Activated naive CD8-positive, alpha-beta T cell treated with anti-CD3 and anti-CD28 coated beads, Interleukin-2, amount 10 ng/mL, durations not matched to agents 7 days and 5 days (primary cell): ENCODE results near the gene DHRS11. TPM values are rescaled to one million over a fixed set of nuclear protein-coding genes. Genes with fewer than 3 reads are reported as not detected.

Experiments
- ATAC-seq: fragments of 150-1000 bp; cut with Tn5 transposase; one replicate; pipeline ENCODE4 v1.10.0; 2021; ENCODE audit warnings: low read depth, moderate library complexity
- POLR2A ChIA-PET: fragments of 350-600 bp; sonication (Branson Sonifier 250); formaldehyde crosslinking; loops from one replicate; lab custom pipeline; 2021; ENCODE audit warnings: antibody characterized with exemption; lab: Charles Lee
- DNase-seq: peaks from one replicate; pipeline ENCODE4 v3.0.0; 2021
- H3K27ac Mint-ChIP-seq: one replicate; pipeline ENCODE4 v1.8.0; 2022; ENCODE audit warnings: mild to moderate bottlenecking, mixed read lengths
- H3K27me3 Mint-ChIP-seq: one replicate; pipeline ENCODE4 v1.8.0; 2022; ENCODE audit warnings: mild to moderate bottlenecking, moderate library complexity, mixed read lengths
- H3K36me3 Mint-ChIP-seq: one replicate; pipeline ENCODE4 v1.8.0; 2021; ENCODE audit warnings: mild to moderate bottlenecking, mixed read lengths
- H3K4me1 Mint-ChIP-seq: one replicate; pipeline ENCODE4 v1.8.0; 2021; ENCODE audit warnings: mixed read lengths
- H3K4me3 Mint-ChIP-seq: one replicate; pipeline ENCODE4 v1.8.0; 2022; ENCODE audit warnings: mild to moderate bottlenecking, moderate library complexity, mixed read lengths
- H3K9me3 Mint-ChIP-seq: one replicate; pipeline ENCODE4 v1.8.0; 2021; ENCODE audit warnings: mixed read lengths
- total RNA-seq, 2 experiments: library from RNA; stranded (reverse); gene quantifications; one replicate each; pipeline ENCODE4 v1.2.3, GENCODE V29; 2021

DHRS11 gene
- total RNA-seq: 1 to 10 TPM; 4.7 to 4.8 TPM

DNA sequence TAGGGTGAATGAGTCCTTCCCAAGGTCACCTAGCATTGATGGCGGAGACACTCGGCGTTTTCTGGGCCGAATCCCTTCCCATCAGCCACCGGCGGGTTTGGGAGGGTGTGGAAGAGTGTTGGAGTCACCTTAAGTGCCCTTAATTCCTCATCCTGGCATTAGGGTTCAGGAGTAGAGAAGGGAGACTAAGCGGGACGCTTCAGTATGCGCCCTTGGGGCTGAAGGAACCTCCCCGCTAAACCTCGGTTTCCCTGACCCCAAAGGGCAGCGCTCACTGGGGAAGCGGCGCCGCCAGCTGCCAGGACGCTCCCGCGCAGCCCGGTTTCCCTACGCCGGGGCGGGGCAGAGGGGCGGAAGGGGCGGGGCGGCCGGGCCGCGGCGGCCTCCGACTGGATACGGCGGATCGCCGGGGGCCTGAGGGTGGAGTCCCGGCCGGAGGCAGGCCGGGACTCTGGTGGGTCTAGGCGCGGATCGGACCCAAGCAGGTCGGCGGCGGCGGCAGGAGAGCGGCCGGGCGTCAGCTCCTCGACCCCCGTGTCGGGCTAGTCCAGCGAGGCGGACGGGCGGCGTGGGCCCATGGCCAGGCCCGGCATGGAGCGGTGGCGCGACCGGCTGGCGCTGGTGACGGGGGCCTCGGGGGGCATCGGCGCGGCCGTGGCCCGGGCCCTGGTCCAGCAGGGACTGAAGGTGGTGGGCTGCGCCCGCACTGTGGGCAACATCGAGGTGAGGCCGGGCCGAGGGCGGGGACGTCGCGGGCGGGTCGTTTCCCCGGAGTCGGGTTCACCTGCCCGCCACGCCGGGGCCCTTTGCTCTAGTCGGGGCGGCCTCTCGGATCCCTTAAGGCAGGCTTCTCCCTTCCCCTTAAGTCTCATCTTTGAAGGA lies at the start of gene DHRS11:
TSS of gene DHRS11 (plus strand) at position 446 of the 882 bp plus-strand sequence. CDS start at position 577, 131 bp downstream.
- no peaks in the 10 kb centered on the region for H3K27me3 Mint-ChIP-seq
- peaks cover 12% of the 10 kb centered on the region for H3K36me3 Mint-ChIP-seq
- DNase-seq (peak; percentile 84), ATAC-seq (peak; percentile 92)
- H3K4me3 Mint-ChIP-seq: peak within 1 kb of the TSS; percentile 70
- POLR2A ChIA-PET: interaction anchor here (0.6 to 4.7 kb wide), 3 partner anchors 10 to 45 kb away, joined by 3 to 36 read pairs (median 5); partner anchors contain the start of gene MRM1
- H3K4me1 Mint-ChIP-seq: peaks cover 29% of the 10 kb centered on the region
- H3K27ac Mint-ChIP-seq: peak within 1 kb of the TSS; percentile 74
- no peaks in the 10 kb centered on the region for H3K9me3 Mint-ChIP-seq

GRCh38 chr17:36542755-36543154 lies 48.9 kb upstream of the DHRS11 start:
- Mint-ChIP-seq H3K36me3 (peaks cover 23% of the 10 kb centered on the region), H3K27ac (no peak overlapping the region), H3K4me3 (no peak overlapping the region), H3K27me3 (no peaks in the 10 kb centered on the region), H3K9me3 (no peaks in the 10 kb centered on the region), H3K4me1 (peaks cover 13% of the 10 kb centered on the region)
- POLR2A ChIA-PET: interaction anchor here (0.6 kb wide), 1 partner anchor 22 kb away, joined by 3 read pairs; no protein-coding TSS in a partner anchor
- ATAC-seq (no peak), DNase-seq (no peak)

- peak overlapping the region; percentile 98 for H3K4me3 Mint-ChIP-seq
- DNase-seq (no peak), ATAC-seq (no peak)
- POLR2A ChIA-PET: interaction anchor here (4.8 to 6.3 kb wide), 2 partner anchors 9 to 58 kb away, joined by 52 to 122 read pairs; partner anchors contain the start of genes MRM1, MYO19 and PIGW
- H3K36me3 Mint-ChIP-seq: peaks cover 20% of the 10 kb centered on the region
- peaks cover 23% of the 10 kb centered on the region for H3K4me1 Mint-ChIP-seq
- H3K9me3 Mint-ChIP-seq: no peaks in the 10 kb centered on the region
- H3K27me3 Mint-ChIP-seq: no peaks in the 10 kb centered on the region
- H3K27ac Mint-ChIP-seq: peak overlapping the region; percentile 98
Observed at GRCh38 chr17:36544044-36544306, 47.7 kb upstream of the DHRS11 start.

GRCh38 chr17:36544307-36545076 lies 47.2 kb upstream of the DHRS11 start, which contains the start of gene GGNBP2:
Gene GGNBP2, plus strand, starts transcription at chr17:36544919. Its CDS starts 806 bp downstream, at chr17:36545725.
- Mint-ChIP-seq H3K27me3 (no peaks in the 10 kb centered on the region), H3K9me3 (no peaks in the 10 kb centered on the region), H3K36me3 (peaks cover 23% of the 10 kb centered on the region), H3K4me3 (peak within 1 kb of the TSS; percentile 98), H3K27ac (peak within 1 kb of the TSS; percentile 98), H3K4me1 (peaks cover 27% of the 10 kb centered on the region)
- POLR2A ChIA-PET: interaction anchor here (0.5 to 6.3 kb wide), 7 partner anchors 9 to 864 kb away, joined by 3 to 122 read pairs (median 12); partner anchors contain the start of genes MRM1, MYO19, PIGW and ZNHIT3
- DNase-seq (peak; percentile 93), ATAC-seq (peak; percentile 70)

DNA sequence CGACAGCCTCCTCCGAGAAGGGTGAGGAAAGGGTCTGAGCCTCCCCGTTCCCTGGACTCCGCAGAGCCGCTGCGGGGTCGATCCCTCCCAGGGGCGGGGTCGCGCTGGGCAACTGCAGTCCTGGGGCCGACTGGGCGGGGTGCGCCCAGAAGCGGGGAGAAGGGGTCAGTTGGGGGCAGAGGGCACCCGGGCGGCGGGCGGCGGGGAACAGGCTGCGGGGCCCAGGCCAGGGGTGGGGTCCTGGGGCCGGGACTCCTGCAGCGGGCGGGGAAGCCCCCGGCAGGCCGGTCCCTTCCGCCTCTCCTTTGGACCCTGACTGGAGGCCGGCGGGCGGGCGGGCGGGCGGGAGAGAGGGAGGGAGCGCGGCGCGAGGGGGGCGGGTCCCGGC lies 46.6 kb upstream of the DHRS11 start:
- no peak for DNase-seq
- peaks cover 29% of the 10 kb centered on the region for H3K4me1 Mint-ChIP-seq
- peak; percentile 42 for ATAC-seq

DNA sequence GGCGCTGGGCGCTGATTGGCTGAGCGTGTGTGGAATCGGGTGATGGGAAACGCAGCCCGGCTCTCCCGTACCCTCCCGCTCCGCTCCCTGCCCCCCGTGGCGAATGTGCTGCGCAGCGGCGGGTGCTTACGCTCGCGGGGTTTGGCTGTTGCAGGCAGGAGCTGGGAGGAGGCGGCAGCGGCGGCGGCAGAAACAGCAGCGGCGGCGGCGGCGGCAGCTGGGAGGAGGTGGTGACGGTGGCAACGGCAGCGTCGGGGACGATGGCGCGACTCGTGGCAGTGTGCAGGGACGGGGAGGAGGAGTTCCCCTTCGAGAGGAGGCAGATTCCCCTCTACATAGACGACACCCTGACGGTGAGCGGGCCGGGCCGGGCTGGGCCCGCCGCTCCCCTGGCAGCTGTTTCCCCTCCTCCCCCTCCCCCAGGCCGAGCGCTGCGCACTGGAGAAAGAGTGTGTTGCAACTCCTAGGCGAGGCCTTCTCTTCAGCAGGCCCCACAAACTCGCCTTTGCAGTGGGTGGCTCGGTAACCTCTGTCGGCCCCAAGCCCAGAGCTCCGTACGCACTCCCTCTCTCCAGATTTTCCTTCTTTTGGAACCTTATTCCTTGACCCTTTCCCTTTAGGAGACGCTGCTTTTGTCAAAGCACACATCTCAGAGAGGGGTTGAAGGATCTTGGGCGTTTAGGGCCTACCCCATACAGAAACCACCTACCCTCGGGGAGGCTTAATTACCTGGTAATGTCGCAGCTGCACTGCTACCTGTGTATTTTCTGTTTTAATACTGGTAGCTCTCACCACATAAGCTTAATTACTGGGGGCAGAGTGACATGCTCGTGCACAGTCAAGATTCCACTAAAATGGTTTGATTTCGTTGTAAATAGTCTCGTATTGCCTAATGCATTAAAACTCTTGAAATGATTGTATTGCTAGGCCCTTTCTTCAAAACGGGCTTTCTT lies 45.9 kb upstream of the DHRS11 start:
- H3K36me3 Mint-ChIP-seq: peaks cover 23% of the 10 kb centered on the region
- no peaks in the 10 kb centered on the region for H3K9me3 Mint-ChIP-seq
- DNase-seq: peak; percentile 95
- peak; percentile 81 for ATAC-seq
- H3K27me3 Mint-ChIP-seq: no peaks in the 10 kb centered on the region
- H3K27ac Mint-ChIP-seq: peak overlapping the region; percentile 90
- peak overlapping the region; percentile 98 for H3K4me3 Mint-ChIP-seq
- H3K4me1 Mint-ChIP-seq: peaks cover 34% of the 10 kb centered on the region
- POLR2A ChIA-PET: interaction anchor here (0.5 to 6.3 kb wide), 15 partner anchors 10 to 1303 kb away, joined by 3 to 122 read pairs (median 3); partner anchors contain the start of genes DHRS11, MRM1, MYO19 and PEX12

More for the DNA sequence above, 46.6 kb upstream of the DHRS11 start:
- Mint-ChIP-seq H3K4me3 (peak overlapping the region; percentile 98), H3K36me3 (peaks cover 23% of the 10 kb centered on the region), H3K9me3 (no peaks in the 10 kb centered on the region), H3K27me3 (no peaks in the 10 kb centered on the region), H3K27ac (peak overlapping the region; percentile 98)
- POLR2A ChIA-PET: interaction anchor here (0.5 to 6.3 kb wide), 8 partner anchors 10 to 864 kb away, joined by 3 to 122 read pairs (median 8); partner anchors contain the start of genes MRM1, MYO19, PIGW and ZNHIT3

GRCh38 chr17:36546418-36547093 lies 45.1 kb upstream of the DHRS11 start:
- H3K9me3 Mint-ChIP-seq: no peaks in the 10 kb centered on the region
- ATAC-seq: no peak
- H3K36me3 Mint-ChIP-seq: peaks cover 25% of the 10 kb centered on the region
- H3K27me3 Mint-ChIP-seq: no peaks in the 10 kb centered on the region
- peak overlapping the region; percentile 90 for H3K27ac Mint-ChIP-seq
- H3K4me1 Mint-ChIP-seq: peaks cover 36% of the 10 kb centered on the region
- POLR2A ChIA-PET: interaction anchor here (1.0 to 6.3 kb wide), 9 partner anchors 11 to 1304 kb away, joined by 3 to 122 read pairs (median 5); partner anchors contain the start of genes DHRS11, MRM1, MYO19 and PIGW
- H3K4me3 Mint-ChIP-seq: peak overlapping the region; percentile 98
- DNase-seq: no peak

- no peak for DNase-seq
- POLR2A ChIA-PET: interaction anchor here (4.8 to 6.3 kb wide), 2 partner anchors 12 to 54 kb away, joined by 52 to 122 read pairs; partner anchors contain the start of genes MRM1, MYO19 and PIGW
- Mint-ChIP-seq H3K4me3 (peak overlapping the region; percentile 98), H3K27ac (peak overlapping the region; percentile 90), H3K36me3 (peaks cover 28% of the 10 kb centered on the region), H3K9me3 (no peaks in the 10 kb centered on the region), H3K4me1 (peaks cover 43% of the 10 kb centered on the region), H3K27me3 (no peaks in the 10 kb centered on the region)
- no peak for ATAC-seq
Observed at GRCh38 chr17:36547776-36548175, 43.9 kb upstream of the DHRS11 start.

DNA sequence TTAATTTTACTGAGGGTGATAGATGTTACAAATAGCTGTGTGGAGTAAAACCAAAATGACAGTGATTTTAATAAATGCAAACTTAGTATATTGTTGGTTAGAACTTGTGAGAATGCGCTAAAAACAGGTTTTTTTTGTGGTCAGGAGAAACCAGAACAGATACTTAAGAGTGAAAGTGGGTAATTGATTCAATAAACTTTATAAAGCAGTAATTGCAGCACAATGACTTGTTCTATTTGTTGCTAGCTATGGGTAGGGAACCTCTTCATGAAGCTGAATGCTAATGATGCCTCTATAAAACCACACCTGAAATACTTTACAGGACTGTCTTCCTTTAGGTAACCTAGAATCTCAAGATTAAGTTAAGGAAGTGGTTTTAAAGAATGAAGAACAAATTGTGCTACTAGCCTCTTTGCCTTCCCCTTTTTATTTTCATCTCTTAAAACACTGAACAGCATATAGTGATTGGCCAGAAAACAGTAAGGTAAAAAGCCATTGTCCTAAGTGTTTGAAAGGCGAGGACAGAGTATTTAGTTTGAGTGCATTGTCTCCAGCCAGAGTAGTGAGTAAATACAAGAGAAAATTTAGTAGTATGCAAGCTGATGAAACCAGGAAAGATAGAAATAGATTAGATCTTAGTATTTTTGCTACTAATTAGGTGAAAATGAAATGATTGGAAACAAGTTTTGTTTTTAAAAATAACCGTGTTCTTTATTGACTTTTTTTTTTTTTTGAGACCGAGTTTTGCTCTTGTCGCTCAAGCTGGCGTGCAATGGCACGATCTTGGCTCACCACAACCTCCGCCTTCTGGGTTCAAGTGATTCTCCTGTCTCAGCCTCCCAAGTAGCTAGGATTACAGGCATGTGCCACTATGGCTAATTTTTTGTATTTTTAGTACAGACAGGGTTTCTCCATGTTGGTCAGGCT lies 40.9 kb upstream of the DHRS11 start:
- Mint-ChIP-seq H3K9me3 (no peaks in the 10 kb centered on the region), H3K27me3 (no peaks in the 10 kb centered on the region), H3K4me3 (peak overlapping the region; percentile 70), H3K36me3 (peaks cover 37% of the 10 kb centered on the region), H3K4me1 (peaks cover 49% of the 10 kb centered on the region), H3K27ac (peak overlapping the region; percentile 74)
- DNase-seq (no peak), ATAC-seq (peak; percentile 20)
- POLR2A ChIA-PET: interaction anchor here (0.7 to 1.3 kb wide), 4 partner anchors 14 to 1059 kb away, joined by 3 to 7 read pairs (median 4); partner anchors contain the start of genes MYO19, PIGW and SYNRG

DNA sequence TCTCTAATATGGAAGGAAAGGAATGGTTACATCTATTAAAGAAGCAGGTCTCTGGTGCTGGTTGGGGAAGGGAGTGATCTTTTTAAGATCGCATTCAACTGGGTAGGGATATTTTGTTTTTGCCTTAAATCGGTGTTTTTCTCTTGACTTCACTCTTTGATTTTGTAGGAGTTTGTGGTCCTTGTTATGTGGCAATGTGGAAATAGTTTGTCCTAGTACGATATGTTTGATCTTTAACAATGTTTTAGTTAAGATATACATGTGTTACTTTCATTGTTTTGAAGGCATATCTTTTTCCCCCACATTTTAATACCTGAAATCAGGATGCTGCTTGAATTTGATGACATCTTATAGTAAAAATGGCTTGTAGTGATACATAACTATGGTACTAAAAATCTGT lies 38.2 kb upstream of the DHRS11 start:
- Mint-ChIP-seq H3K4me3 (peak overlapping the region; percentile 34), H3K9me3 (no peaks in the 10 kb centered on the region), H3K36me3 (peaks cover 46% of the 10 kb centered on the region), H3K27ac (peak overlapping the region; percentile 31), H3K4me1 (peaks cover 45% of the 10 kb centered on the region), H3K27me3 (no peaks in the 10 kb centered on the region)
- ATAC-seq: no peak
- DNase-seq: no peak
- POLR2A ChIA-PET: interaction anchor here (1.0 kb wide), 1 partner anchor 10 kb away, joined by 3 read pairs; no protein-coding TSS in a partner anchor
